ENCODE measurements around the gene DPYD.

GRCh38 chr1:97423403-97423802 is 497.4 kb downstream of the DPYD start:
- TF ChIP-seq POLR2A (IDR thresholded peaks at IDR 0.05; ENCODE audit: low read length) (no peak), GATA1 (IDR thresholded peaks at IDR 0.05; ENCODE audit: low read depth, low read length) (no peak)
